Cardiac muscle cell (in vitro differentiated cells and primary cell): Measurements from ENCODE around the gene ZNF846. TPM values are rescaled to one million over a fixed set of nuclear protein-coding genes. Genes with fewer than 3 reads are reported as not detected.
"Not testable (repeated sequence)": the region's sequence is repeated elsewhere in the genome, so short reads cannot be mapped to it uniquely, and the experiment has no call there.

ENCODE experiments used
- DNase-seq, 2 donors: peaks; one replicate each; pipeline versions ENCODE4 v3.0.0 to v3.0.0-alpha.2; 2010 to 2017; ENCODE audit warnings: low read depth in 1 of 2, low spot score in 1 of 2
- H3K27ac ChIP-seq: fragments of 200-600 bp; sonication (generic); 2 replicates; pipeline ENCODE4 v1.5.1; 2016
- H3K27me3 ChIP-seq: fragments of 200-600 bp; sonication (generic); 2 replicates; pipeline ENCODE4 v1.6.0; 2016; ENCODE audit warnings: control low read depth
- H3K36me3 ChIP-seq: fragments of 200-600 bp; sonication (generic); 2 replicates; pipeline ENCODE4 v1.5.1; 2016; ENCODE audit warnings: control low read depth
- H3K4me1 ChIP-seq: fragments of 200-600 bp; sonication (generic); 2 replicates; pipeline ENCODE4 v1.8.1; 2017; ENCODE audit warnings: low read depth, mild to moderate bottlenecking, mixed run types
- H3K4me3 ChIP-seq: fragments of 200-600 bp; sonication (generic); 2 replicates; pipeline ENCODE4 v1.5.1; 2016; ENCODE audit warnings: mild to moderate bottlenecking
- H3K9me3 ChIP-seq: fragments of 200-600 bp; sonication (generic); 2 replicates; pipeline ENCODE4 v1.5.1; 2017; ENCODE audit warnings: low read depth, mild to moderate bottlenecking, control low read depth
- CTCF ChIP-seq: IDR thresholded peaks from 2 replicates; pipeline ENCODE4 v1.5.1; 2012; ENCODE audit warnings: low read depth, mild to moderate bottlenecking, low read length
- polyA plus RNA-seq: library from polyadenylated mRNA; unstranded; fragments of >200 nt; fragmentation: Nextera tagmentation; extraction: Ambion mirVana; gene quantifications from 2 replicates; pipeline ENCODE4 v1.2.1, GENCODE V29; 2016
- total RNA-seq: library from RNA; depleted of rRNA; stranded (reverse); fragments of >200 nt; gene quantifications from 2 replicates; pipeline ENCODE4 v1.2.3, GENCODE V29; 2016

ZNF846 gene
- total and polyA plus RNA-seq, 2 experiments from 2014 or later = 14.4 to 15.6 TPM

GRCh38 chr19:9792206-9793070 is 23.9 kb upstream of the ZNF846 start:
- Histone ChIP-seq H3K36me3 (no peaks in the 10 kb centered on the region), H3K4me1 (peaks cover 32% of the 10 kb centered on the region), H3K4me3 (peak overlapping the region; percentile 83), H3K27me3 (no peaks in the 10 kb centered on the region), H3K27ac (peak overlapping the region; percentile 85), H3K9me3 (no peaks in the 10 kb centered on the region)
- peak; percentile 99 for DNase-seq
- no peak for TF ChIP-seq CTCF

- peak; percentile 98 to 99 for DNase-seq
- Histone ChIP-seq H3K36me3 (no peaks in the 10 kb centered on the region), H3K27me3 (no peaks in the 10 kb centered on the region), H3K4me3 (peak overlapping the region; percentile 83), H3K4me1 (peaks cover 32% of the 10 kb centered on the region), H3K27ac (peak overlapping the region; percentile 94), H3K9me3 (no peaks in the 10 kb centered on the region)
- TF ChIP-seq CTCF = no peak
Observed at GRCh38 chr19:9791552-9792205, 23.1 kb upstream of the ZNF846 start.

GRCh38 chr19:9791073-9791367 is 22.5 kb upstream of the ZNF846 start:
- H3K4me3 ChIP-seq = peak overlapping the region; percentile 21
- H3K4me1 ChIP-seq = peaks cover 32% of the 10 kb centered on the region
- peak overlapping the region; percentile 94 for H3K27ac ChIP-seq
- peak in 1 of 2 donors; percentile 65 for DNase-seq
- H3K36me3 ChIP-seq, H3K9me3 ChIP-seq, H3K27me3 ChIP-seq: not testable (repeated sequence)

GRCh38 chr19:9789579-9789978 is 21.0 kb upstream of the ZNF846 start:
- not testable (repeated sequence) for H3K36me3 ChIP-seq, H3K9me3 ChIP-seq, H3K27me3 ChIP-seq, H3K4me3 ChIP-seq
- Histone ChIP-seq H3K4me1 (peaks cover 36% of the 10 kb centered on the region), H3K27ac (peak overlapping the region; percentile 94)
- DNase-seq = peak; percentile 62 to 74

- Histone ChIP-seq H3K4me1 (peaks cover 40% of the 10 kb centered on the region), H3K4me3 (no peak overlapping the region), H3K27me3 (no peaks in the 10 kb centered on the region), H3K9me3 (no peaks in the 10 kb centered on the region), H3K36me3 (no peaks in the 10 kb centered on the region), H3K27ac (peak overlapping the region; percentile 94)
- TF ChIP-seq CTCF = no peak
- no peak for DNase-seq
Observed at GRCh38 chr19:9789066-9789465, 20.5 kb upstream of the ZNF846 start.

GRCh38 chr19:9788604-9789003 is 20.1 kb upstream of the ZNF846 start:
- H3K4me1 ChIP-seq = peaks cover 42% of the 10 kb centered on the region
- not testable (repeated sequence) for H3K27me3 ChIP-seq, H3K36me3 ChIP-seq, DNase-seq, H3K9me3 ChIP-seq, H3K4me3 ChIP-seq
- H3K27ac ChIP-seq = peak overlapping the region; percentile 94

GRCh38 chr19:9786819-9787218 is 18.3 kb upstream of the ZNF846 start:
- H3K9me3 ChIP-seq = no peaks in the 10 kb centered on the region
- DNase-seq = no peak
- no peak for TF ChIP-seq CTCF
- peak overlapping the region; percentile 88 for H3K27ac ChIP-seq
- H3K27me3 ChIP-seq = no peaks in the 10 kb centered on the region
- no peak overlapping the region for H3K4me3 ChIP-seq
- no peaks in the 10 kb centered on the region for H3K36me3 ChIP-seq
- peaks cover 44% of the 10 kb centered on the region for H3K4me1 ChIP-seq
